Endothelial cell of umbilical vein (primary cell): ENCODE results near the gene HOXA4.

Experiments used
- CTCF ChIP-seq, 2 donors: IDR thresholded peaks; 1 replicate in 1 of 2; 2 replicates in 1 of 2; pipeline ENCODE4 v1.5.1; 2011; ENCODE audit warnings: low read length in 2 of 2, mild to moderate bottlenecking in 2 of 2, moderate library complexity in 2 of 2, control low read depth in 1 of 2, inconsistent platforms in 1 of 2, low read depth in 1 of 2; ENCODE audit not compliant: insufficient read depth in 1 of 2; ENCODE audit errors: extremely low read depth in 1 of 2
- EZH2 ChIP-seq: IDR thresholded peaks from 2 replicates; pipeline ENCODE4 v1.6.1; 2012; ENCODE audit warnings: borderline replicate concordance, low read depth, mild to moderate bottlenecking, moderate library complexity, low read length, inconsistent platforms; ENCODE audit not compliant: severe bottlenecking
- POLR2A ChIP-seq: IDR thresholded peaks from 2 replicates; pipeline ENCODE4 v1.6.1; 2012; ENCODE audit warnings: low read depth, mild to moderate bottlenecking, control low read depth, low read length
- POLR2AphosphoS5 ChIP-seq: IDR thresholded peaks from 2 replicates; pipeline ENCODE4 v1.6.1; 2012; ENCODE audit warnings: low read depth, mild to moderate bottlenecking, control low read depth, low read length, moderate library complexity; ENCODE audit not compliant: insufficient read depth

GRCh38 chr7:27138472-27138871 lies 7.9 kb upstream of the HOXA4 start:
- no peak for TF ChIP-seq CTCF (IDR thresholded peaks at IDR 0.05; ENCODE audit: extremely low read depth in 1 of 2, insufficient read depth in 1 of 2, low read depth in 1 of 2, low read length in 2 of 2)
- no peak for TF ChIP-seq POLR2AphosphoS5
- TF ChIP-seq POLR2A: no peak
- no peak for TF ChIP-seq EZH2
